Stomach (tissue), 4 donors: Measurements from ENCODE around the gene ISG20.

ENCODE experiments used
- CTCF ChIP-seq, 7 experiments: fragments of 450-650 bp in 4 of 7; fragments of 200-600 bp in 3 of 7; sonication (generic) in 3 of 7; IDR thresholded peaks; one replicate each; pipeline ENCODE4 v1.5.1; 2016 to 2019; ENCODE audit warnings: antibody characterized with exemption in 7 of 7, control low read depth in 2 of 7, mild to moderate bottlenecking in 1 of 7
- POLR2A ChIP-seq, 4 donors: fragments of 450-650 bp; IDR thresholded peaks; one replicate each; pipeline ENCODE4 v1.6.1; 2016; ENCODE audit warnings: antibody characterized with exemption in 4 of 4, control low read depth in 2 of 4, mild to moderate bottlenecking in 1 of 4, moderate library complexity in 1 of 4

GRCh38 chr15:88606070-88606794, 32.6 kb upstream of the ISG20 start:
- TF ChIP-seq POLR2A (IDR thresholded peaks at IDR 0.05), result no peak
- no peak for TF ChIP-seq CTCF (IDR thresholded peaks at IDR 0.05)
